Endometrium (tissue), 2 donors: ENCODE data around the gene DYNC2H1.

Source experiments
- FAIRE-seq: peaks from 2 replicates; lab custom pipeline; 2012; peaks lifted over from hg19 to GRCh38; lab: Jason Lieb, UNC
- donor health status: control.
- donor health status: control.

The DYNC2H1 gene

GRCh38 chr11:103471546-103471945 lies 362.3 kb downstream of the DYNC2H1 start:
- FAIRE-seq, result no peak

GRCh38 chr11:103476874-103477273 lies 367.6 kb downstream of the DYNC2H1 start:
- no peak for FAIRE-seq

GRCh38 chr11:103480421-103480820 lies 371.2 kb downstream of the DYNC2H1 start:
- no peak for FAIRE-seq

GRCh38 chr11:103483996-103484395 lies 374.8 kb downstream of the DYNC2H1 start:
- FAIRE-seq, result no peak

- no peak for FAIRE-seq
These were observed 375.3 kb downstream of the DYNC2H1 start for GRCh38 chr11:103484545-103484944.

GRCh38 chr11:103486604-103487003 lies 377.4 kb downstream of the DYNC2H1 start:
- FAIRE-seq, result no peak

- FAIRE-seq, result no peak
These were observed 377.9 kb downstream of the DYNC2H1 start for GRCh38 chr11:103487113-103487512.

GRCh38 chr11:103488031-103488461 lies 378.8 kb downstream of the DYNC2H1 start:
- FAIRE-seq, result no peak

GRCh38 chr11:103488579-103488978 lies 379.4 kb downstream of the DYNC2H1 start:
- FAIRE-seq, result no peak

GRCh38 chr11:103491777-103492176 lies 382.6 kb downstream of the DYNC2H1 start:
- FAIRE-seq, result no peak

GRCh38 chr11:103494491-103494890 lies 385.3 kb downstream of the DYNC2H1 start:
- FAIRE-seq, result no peak

- no peak for FAIRE-seq
These were observed 388.0 kb downstream of the DYNC2H1 start for GRCh38 chr11:103497268-103497667.

GRCh38 chr11:103499710-103500340 lies 390.6 kb downstream of the DYNC2H1 start:
- FAIRE-seq, result no peak

GRCh38 chr11:103515283-103515682 lies 406.1 kb downstream of the DYNC2H1 start:
- no peak for FAIRE-seq

- no peak for FAIRE-seq
These were observed 411.6 kb downstream of the DYNC2H1 start for GRCh38 chr11:103520792-103521191.

- FAIRE-seq, result no peak
These were observed 415.8 kb downstream of the DYNC2H1 start for GRCh38 chr11:103525069-103525468.

- FAIRE-seq, result no peak
These were observed 418.8 kb downstream of the DYNC2H1 start for GRCh38 chr11:103528046-103528445.

GRCh38 chr11:103528596-103528995 lies 419.4 kb downstream of the DYNC2H1 start:
- FAIRE-seq, result no peak

GRCh38 chr11:103529181-103529684 lies 420.0 kb downstream of the DYNC2H1 start:
- FAIRE-seq, result no peak
